ENCODE results near the gene FAM228A. TPM values are rescaled to one million over a fixed set of nuclear protein-coding genes. Genes with fewer than 3 reads are reported as not detected.

The FAM228A gene
- total RNA-seq, 6 experiments from 2014 or later: not detected

DNA sequence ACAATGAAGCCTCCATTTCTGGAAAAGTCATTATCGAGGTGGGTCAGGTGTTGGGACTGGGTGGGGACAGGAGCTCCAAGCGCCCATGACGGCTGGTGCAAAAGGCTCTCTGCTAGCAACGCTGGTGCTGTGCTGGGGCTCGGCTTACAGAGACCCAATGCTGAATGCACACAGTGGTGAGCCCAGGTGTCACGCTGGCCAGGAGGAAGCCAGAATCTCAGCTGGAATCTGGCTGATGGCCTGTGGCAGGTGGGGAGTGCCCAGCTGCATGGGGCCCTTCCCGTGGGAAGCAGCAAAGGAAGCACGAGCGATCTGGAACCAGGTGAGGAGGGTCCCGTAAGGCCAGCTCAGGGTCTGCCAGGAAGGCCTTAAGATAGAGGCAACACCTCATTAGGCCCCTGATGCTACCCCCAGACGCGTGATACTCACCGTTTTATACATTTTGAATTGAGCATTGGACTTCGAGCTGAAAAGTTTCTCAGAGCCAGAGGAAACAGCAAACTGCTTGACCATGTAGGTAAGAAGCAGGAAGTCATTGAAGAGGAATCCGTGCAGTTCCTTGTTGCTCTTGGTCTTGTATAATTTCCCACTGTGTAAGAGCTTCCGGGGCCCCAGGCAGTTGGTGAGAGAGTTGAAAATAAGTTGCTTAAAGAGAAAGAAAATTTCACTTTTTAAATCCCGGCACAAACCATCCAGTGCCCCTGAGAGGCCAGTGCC, 34.7 kb downstream of the FAM228A start:
- no peaks in the 10 kb centered on the region for H3K27me3 Mint-ChIP-seq (ENCODE audit: insufficient read depth)
- peaks cover 12% of the 10 kb centered on the region for H3K36me3 Mint-ChIP-seq (ENCODE audit: low read depth)
- no peak overlapping the region for H3K27ac Mint-ChIP-seq
- peaks cover 5% of the 10 kb centered on the region; the same call in 1 of the 2 replicates for H3K4me1 Mint-ChIP-seq (ENCODE audit: low read depth)
- DNase-seq: no peak
- TF ChIP-seq, protein P1, sequence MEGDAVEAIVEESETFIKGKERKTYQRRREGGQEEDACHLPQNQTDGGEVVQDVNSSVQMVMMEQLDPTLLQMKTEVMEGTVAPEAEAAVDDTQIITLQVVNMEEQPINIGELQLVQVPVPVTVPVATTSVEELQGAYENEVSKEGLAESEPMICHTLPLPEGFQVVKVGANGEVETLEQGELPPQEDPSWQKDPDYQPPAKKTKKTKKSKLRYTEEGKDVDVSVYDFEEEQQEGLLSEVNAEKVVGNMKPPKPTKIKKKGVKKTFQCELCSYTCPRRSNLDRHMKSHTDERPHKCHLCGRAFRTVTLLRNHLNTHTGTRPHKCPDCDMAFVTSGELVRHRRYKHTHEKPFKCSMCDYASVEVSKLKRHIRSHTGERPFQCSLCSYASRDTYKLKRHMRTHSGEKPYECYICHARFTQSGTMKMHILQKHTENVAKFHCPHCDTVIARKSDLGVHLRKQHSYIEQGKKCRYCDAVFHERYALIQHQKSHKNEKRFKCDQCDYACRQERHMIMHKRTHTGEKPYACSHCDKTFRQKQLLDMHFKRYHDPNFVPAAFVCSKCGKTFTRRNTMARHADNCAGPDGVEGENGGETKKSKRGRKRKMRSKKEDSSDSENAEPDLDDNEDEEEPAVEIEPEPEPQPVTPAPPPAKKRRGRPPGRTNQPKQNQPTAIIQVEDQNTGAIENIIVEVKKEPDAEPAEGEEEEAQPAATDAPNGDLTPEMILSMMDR (IDR thresholded peaks at IDR 0.05): no peak
- H3K9me3 Mint-ChIP-seq: no peaks in the 10 kb centered on the region
- H3K4me3 Mint-ChIP-seq: no peak overlapping the region

DNA sequence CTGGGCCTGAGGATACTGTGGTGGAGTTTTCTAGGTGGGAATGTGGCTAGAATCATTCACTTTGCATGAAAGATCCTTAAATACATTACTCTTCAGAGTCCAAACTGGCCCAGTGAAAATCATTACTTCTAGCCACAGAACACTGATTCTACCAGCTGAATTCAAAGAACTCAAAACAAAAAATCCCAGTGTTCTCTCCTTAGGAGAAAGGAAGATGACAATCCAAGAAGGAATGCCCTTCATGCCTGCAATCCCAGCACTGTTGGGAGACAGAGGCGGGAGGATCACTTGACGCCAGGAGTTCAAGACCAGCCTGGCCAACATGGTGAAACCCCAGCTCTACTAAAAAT, 35.2 kb downstream of the FAM228A start:
- peaks cover 5% of the 10 kb centered on the region; the same call in 1 of the 2 replicates for H3K4me1 Mint-ChIP-seq (ENCODE audit: low read depth)
- H3K4me3 Mint-ChIP-seq: no peak overlapping the region
- H3K9me3 Mint-ChIP-seq: no peaks in the 10 kb centered on the region
- H3K27me3 Mint-ChIP-seq (ENCODE audit: insufficient read depth): no peaks in the 10 kb centered on the region
- H3K36me3 Mint-ChIP-seq (ENCODE audit: low read depth): peaks cover 12% of the 10 kb centered on the region
- H3K27ac Mint-ChIP-seq: no peak overlapping the region
- TF ChIP-seq, protein P1 (IDR thresholded peaks at IDR 0.05): no peak
- no peak for DNase-seq

GRCh38 chr2:24210723-24211122, 35.9 kb downstream of the FAM228A start:
- Mint-ChIP-seq H3K9me3 (no peaks in the 10 kb centered on the region), H3K36me3 (ENCODE audit: low read depth) (peaks cover 12% of the 10 kb centered on the region), H3K27me3 (ENCODE audit: insufficient read depth) (no peaks in the 10 kb centered on the region), H3K4me1 (ENCODE audit: low read depth) (peaks cover 5% of the 10 kb centered on the region; the same call in 1 of the 2 replicates), H3K4me3 (no peak overlapping the region), H3K27ac (no peak overlapping the region)
- TF ChIP-seq, protein P1 (IDR thresholded peaks at IDR 0.05): no peak
- DNase-seq: no peak

DNA sequence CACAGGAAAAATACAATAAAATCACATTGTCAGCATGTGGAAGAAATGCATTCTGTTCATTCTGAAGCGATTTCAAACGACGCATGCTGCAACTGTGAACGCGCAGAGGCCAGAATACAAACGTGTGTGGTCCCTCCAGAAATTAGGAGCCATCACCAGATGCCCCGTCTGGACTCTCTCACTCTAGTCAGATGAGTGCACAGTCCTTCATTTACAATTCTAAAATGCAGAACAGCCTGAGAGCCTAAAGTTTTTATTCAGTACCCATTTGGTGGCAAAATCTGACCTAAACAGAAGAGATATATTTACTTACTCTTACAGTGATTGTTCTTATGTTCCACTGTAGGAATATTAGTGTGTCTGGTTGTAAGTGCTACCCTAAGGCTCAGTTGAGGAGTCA, 36.6 kb downstream of the FAM228A start:
- peaks cover 17% of the 10 kb centered on the region for H3K36me3 Mint-ChIP-seq (ENCODE audit: low read depth)
- H3K9me3 Mint-ChIP-seq: no peaks in the 10 kb centered on the region
- DNase-seq: no peak
- no peaks in the 10 kb centered on the region for H3K27me3 Mint-ChIP-seq (ENCODE audit: insufficient read depth)
- no peak overlapping the region for H3K27ac Mint-ChIP-seq
- no peak overlapping the region for H3K4me3 Mint-ChIP-seq
- peaks cover 5% of the 10 kb centered on the region; the same call in 1 of the 2 replicates for H3K4me1 Mint-ChIP-seq (ENCODE audit: low read depth)
- TF ChIP-seq, protein P1 (IDR thresholded peaks at IDR 0.05): no peak

DNA sequence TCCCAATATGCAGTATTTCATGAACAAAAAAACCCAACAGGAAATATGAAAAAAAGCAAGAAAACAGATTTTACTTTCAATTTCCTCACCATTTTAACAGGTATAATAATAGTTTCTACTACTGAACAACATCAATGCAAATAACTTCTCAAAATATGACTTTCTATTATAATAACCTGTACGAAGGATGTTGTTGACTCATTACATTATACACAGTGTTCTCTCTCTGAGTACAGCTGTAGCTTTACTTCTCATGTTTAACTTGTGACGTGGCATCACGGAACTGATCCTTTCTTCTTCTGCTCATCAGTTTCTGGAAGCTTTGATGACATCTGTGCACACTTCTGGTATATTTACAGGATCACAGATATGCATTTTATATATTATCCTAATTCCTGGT, 40.0 kb downstream of the FAM228A start:
- H3K27ac Mint-ChIP-seq: no peak overlapping the region
- H3K4me3 Mint-ChIP-seq: no peak overlapping the region
- H3K36me3 Mint-ChIP-seq (ENCODE audit: low read depth): peaks cover 10% of the 10 kb centered on the region
- TF ChIP-seq, protein P1 (IDR thresholded peaks at IDR 0.05): no peak
- H3K4me1 Mint-ChIP-seq (ENCODE audit: low read depth): peaks cover 13% of the 10 kb centered on the region
- no peaks in the 10 kb centered on the region for H3K9me3 Mint-ChIP-seq
- no peak for DNase-seq
- H3K27me3 Mint-ChIP-seq (ENCODE audit: insufficient read depth): no peaks in the 10 kb centered on the region

Measured in HFFc6 (cell line).